Colonic mucosa (tissue), 4 donors: Measurements from ENCODE around the gene SHLD1. TPM values are rescaled to one million over a fixed set of nuclear protein-coding genes. Genes with fewer than 3 reads are reported as not detected.

Experiments used
- DNase-seq: peaks from one replicate; pipeline ENCODE4 v3.0.0-alpha.2; 2020
- H3K27ac ChIP-seq: fragments of 200-600 bp; one replicate; pipeline ENCODE4 v1.8.0; 2021
- H3K27me3 ChIP-seq: fragments of 200-600 bp; one replicate; pipeline ENCODE4 v1.8.0; 2021
- H3K36me3 ChIP-seq: fragments of 200-600 bp; one replicate; pipeline ENCODE4 v1.8.0; 2021
- H3K4me1 ChIP-seq: fragments of 200-600 bp; one replicate; pipeline ENCODE4 v1.8.0; 2021; ENCODE audit warnings: mild to moderate bottlenecking
- H3K4me3 ChIP-seq: fragments of 200-600 bp; one replicate; pipeline ENCODE4 v1.8.0; 2021
- H3K9ac ChIP-seq, 2 donors: one replicate each; pipeline ENCODE4 v1.7.0; 2013; ENCODE audit warnings: control low read depth in 2 of 2, low read depth in 2 of 2, low read length in 2 of 2
- H3K9me3 ChIP-seq: fragments of 200-600 bp; one replicate; pipeline ENCODE4 v1.8.0; 2021
- CTCF ChIP-seq: fragments of 200-600 bp; IDR thresholded peaks from one replicate; pipeline ENCODE4 v1.8.0; 2022; ENCODE audit warnings: antibody characterized with exemption, mild to moderate bottlenecking
- intact Hi-C: fragments of 100-400 bp; cut with DNase I; formaldehyde crosslinking; loops from one replicate; pipeline ENCODE4 v1.14.1; 2022
- total RNA-seq, 2 donors: library from RNA; stranded (reverse); fragmentation: NEBNext Ultra II Directional in 1 of 2; extraction: Animal tissue kit (Norgen Biotek cat#: 25700) in 1 of 2; gene quantifications; one replicate each; pipeline ENCODE4 v1.2.1, GENCODE V29; 2021
- donor health status: healthy.
- donor health status: DM: no; HTN: no; CAD: no.
- donor health status: DM: no; HTN: no; CAD: no.

The SHLD1 gene
- total RNA-seq, 2 donors from 2014 or later: 4.0 to 9.1 TPM

GRCh38 chr20:5806457-5807263 is 56.5 kb downstream of the SHLD1 start:
- H3K36me3 ChIP-seq: no peaks in the 10 kb centered on the region
- no peak overlapping the region for H3K27ac ChIP-seq
- H3K27me3 ChIP-seq: no peaks in the 10 kb centered on the region
- H3K4me3 ChIP-seq: no peak overlapping the region
- no peak for DNase-seq
- no peaks in the 10 kb centered on the region for H3K9me3 ChIP-seq
- H3K4me1 ChIP-seq: no peaks in the 10 kb centered on the region
- intact Hi-C loops: no loop called here
- TF ChIP-seq CTCF: no peak
- H3K9ac ChIP-seq: no peak overlapping the region

- intact Hi-C loops: no loop called here
- DNase-seq: no peak
- H3K4me1 ChIP-seq: no peaks in the 10 kb centered on the region
- H3K27me3 ChIP-seq: no peaks in the 10 kb centered on the region
- no peaks in the 10 kb centered on the region for H3K9me3 ChIP-seq
- no peak overlapping the region for H3K9ac ChIP-seq
- H3K36me3 ChIP-seq: no peaks in the 10 kb centered on the region
- no peak for TF ChIP-seq CTCF
- H3K27ac ChIP-seq: no peak overlapping the region
- no peak overlapping the region for H3K4me3 ChIP-seq
Measured at GRCh38 chr20:5807431-5807830, 57.2 kb downstream of the SHLD1 start.

GRCh38 chr20:5808901-5809300 is 58.7 kb downstream of the SHLD1 start:
- Histone ChIP-seq H3K4me3 (no peak overlapping the region), H3K9ac (no peak overlapping the region), H3K27ac (no peak overlapping the region), H3K9me3 (no peaks in the 10 kb centered on the region), H3K4me1 (no peaks in the 10 kb centered on the region), H3K36me3 (no peaks in the 10 kb centered on the region), H3K27me3 (no peaks in the 10 kb centered on the region)
- no peak for TF ChIP-seq CTCF
- intact Hi-C loops: no loop called here
- DNase-seq: no peak

GRCh38 chr20:5809495-5809894 is 59.3 kb downstream of the SHLD1 start:
- intact Hi-C loops: no loop called here
- Histone ChIP-seq H3K4me3 (no peak overlapping the region), H3K9me3 (no peaks in the 10 kb centered on the region), H3K36me3 (no peaks in the 10 kb centered on the region), H3K27ac (no peak overlapping the region), H3K27me3 (no peaks in the 10 kb centered on the region), H3K9ac (no peak overlapping the region), H3K4me1 (no peaks in the 10 kb centered on the region)
- DNase-seq: no peak
- no peak for TF ChIP-seq CTCF

GRCh38 chr20:5810800-5811422 is 60.7 kb downstream of the SHLD1 start:
- Histone ChIP-seq H3K9ac (no peak overlapping the region), H3K9me3 (no peaks in the 10 kb centered on the region), H3K27ac (no peak overlapping the region), H3K27me3 (no peaks in the 10 kb centered on the region), H3K4me3 (no peak overlapping the region), H3K4me1 (no peaks in the 10 kb centered on the region), H3K36me3 (no peaks in the 10 kb centered on the region)
- DNase-seq: no peak
- intact Hi-C loops: no loop called here
- no peak for TF ChIP-seq CTCF
